ENCODE data around the gene CNOT1.
"Not testable (repeated sequence)": the region's sequence is repeated elsewhere in the genome, so short reads cannot be mapped to it uniquely, and the experiment has no call there.

CNOT1 gene

DNA sequence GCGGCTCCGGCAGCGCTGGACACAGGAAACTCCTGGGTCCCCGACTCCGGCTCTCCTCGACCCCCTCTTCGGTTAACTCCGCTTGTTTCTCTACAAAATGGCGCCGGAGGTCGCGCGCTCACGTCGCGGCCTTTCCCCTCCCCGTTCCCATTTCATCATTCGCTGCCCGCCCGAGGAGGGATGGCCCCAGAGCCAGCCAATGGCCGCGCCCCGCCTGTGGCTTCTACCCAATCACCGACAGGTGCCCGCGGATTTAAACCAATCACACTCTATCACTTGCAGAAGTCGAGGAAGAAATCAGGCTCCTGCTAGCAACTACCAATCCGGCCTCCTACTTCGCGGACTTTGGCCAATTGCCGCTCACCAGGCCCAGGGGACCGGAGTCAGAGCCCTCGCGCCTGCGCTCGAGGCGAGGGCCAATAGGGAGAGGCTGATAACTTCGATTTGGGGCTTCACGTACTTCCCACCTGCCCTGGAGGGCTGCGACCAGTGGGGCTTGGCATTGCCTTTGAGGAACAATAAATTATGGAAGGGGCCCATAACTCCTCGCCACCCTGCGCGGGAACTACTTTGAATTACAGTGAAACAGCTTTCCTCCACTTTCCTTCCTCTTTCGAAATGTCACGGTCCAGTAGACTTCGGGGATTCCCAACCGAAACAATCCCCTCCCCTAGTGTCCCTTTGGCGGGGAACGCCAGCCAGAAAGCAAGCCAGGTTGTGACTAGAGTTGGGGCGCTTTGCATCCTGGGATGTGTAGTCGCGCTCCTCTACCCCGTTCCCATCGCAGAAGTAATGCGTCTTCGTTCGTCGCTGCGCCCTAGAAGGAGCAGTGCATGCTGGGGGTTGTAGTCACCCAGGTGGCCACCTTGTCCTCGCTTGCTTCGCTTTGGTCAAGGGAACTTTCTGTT, at the start of gene CNOT1:
TSS of gene CNOT1 (minus strand) at position 94 of the 908 bp plus-strand sequence. CDS start 30,489 bp downstream, outside the sequence.
- peak; percentile 98 for DNase-seq (ENCODE audit: low spot score)

- peak; percentile 75 for DNase-seq (ENCODE audit: low spot score)
Observed at GRCh38 chr16:58678716-58679115, 49.1 kb upstream of the CNOT1 start.

- no peak for DNase-seq (ENCODE audit: low spot score)
Observed at GRCh38 chr16:58678269-58678668, 48.6 kb upstream of the CNOT1 start.

DNA sequence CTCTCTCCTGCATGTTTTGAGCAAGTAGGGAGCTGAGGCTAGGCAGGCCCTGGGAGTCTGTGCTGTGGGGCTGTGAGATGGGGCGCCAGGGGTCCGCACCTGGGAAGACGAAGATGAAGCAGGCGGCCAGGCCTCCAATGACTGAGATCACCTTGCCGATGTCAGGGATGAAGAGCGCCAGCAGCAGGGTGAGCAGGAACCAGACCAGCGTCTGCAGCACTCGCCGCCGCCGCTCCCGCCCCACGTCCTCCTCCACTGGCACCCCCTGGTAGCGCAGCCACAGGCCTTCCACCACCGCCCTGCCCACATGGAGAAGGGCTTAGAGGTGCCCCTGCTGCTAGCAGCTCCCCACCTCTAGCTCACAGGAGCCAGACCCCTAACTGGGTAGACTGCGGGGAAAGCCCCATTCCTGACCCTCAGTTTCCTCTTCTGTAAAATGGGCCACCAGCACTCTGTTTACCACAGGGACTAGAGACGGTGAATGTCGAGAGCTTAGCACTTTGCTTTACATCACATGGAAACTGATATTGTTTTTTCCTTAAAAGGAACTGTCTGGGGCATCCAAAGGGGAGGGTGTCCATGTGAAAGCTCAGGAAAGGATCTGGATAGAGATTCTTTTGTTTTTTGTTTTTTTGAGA, 41.4 kb upstream of the CNOT1 start:
- no peak for DNase-seq (ENCODE audit: low spot score)

- DNase-seq (ENCODE audit: low spot score): no peak
Observed at GRCh38 chr16:58670177-58670576, 40.6 kb upstream of the CNOT1 start.

DNA sequence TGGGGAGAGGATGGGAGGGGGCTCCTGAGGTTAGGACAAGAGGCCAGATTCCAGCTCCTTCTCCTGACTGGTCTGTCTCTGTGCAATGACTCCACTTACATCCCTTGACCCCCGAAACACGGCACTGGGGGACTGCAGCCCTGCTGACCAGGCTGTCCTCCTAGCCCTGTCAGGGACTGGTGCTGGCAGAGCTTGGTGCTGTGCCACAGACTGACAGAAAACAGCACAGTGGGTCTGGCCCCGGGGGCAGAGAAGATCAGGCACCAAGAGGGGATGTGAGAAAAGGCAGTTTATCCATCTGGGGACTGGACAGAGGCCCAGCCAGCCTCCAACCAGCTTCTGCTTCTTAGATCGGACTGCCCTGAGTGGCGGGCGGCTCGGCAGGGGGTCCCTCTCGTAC, 35.6 kb upstream of the CNOT1 start:
- no peak for DNase-seq (ENCODE audit: low spot score)

DNA sequence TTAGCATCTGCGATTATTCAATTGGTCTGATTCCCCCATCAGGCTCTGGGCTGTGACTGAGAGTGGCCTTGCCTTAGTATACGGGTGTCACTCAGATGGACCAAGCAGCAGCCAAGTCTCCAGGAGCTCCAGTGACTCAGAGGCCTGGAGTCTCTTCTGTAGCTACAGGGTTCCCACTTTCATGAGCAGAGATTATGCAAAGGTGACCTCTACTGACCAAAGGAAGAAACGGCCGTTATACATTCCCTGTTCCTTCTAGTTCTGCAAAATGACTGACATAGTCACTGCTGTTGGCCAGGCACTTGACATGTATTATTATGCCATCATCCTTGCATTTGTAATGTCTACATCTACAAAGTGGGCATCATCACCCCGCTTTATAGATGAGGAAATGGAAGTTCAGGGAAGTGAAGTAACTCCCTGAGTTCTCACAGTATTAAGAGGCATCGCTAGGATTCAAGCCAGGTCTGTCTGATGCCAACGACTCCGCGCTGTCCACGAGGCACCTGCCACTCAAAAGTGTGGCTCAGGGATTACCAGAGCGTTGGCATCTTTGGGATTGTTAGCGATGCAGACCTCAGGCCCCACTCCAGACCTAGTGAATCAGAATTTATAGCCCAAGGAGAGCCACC, 31.7 kb upstream of the CNOT1 start:
- peak; percentile 76 for DNase-seq (ENCODE audit: low spot score)

DNA sequence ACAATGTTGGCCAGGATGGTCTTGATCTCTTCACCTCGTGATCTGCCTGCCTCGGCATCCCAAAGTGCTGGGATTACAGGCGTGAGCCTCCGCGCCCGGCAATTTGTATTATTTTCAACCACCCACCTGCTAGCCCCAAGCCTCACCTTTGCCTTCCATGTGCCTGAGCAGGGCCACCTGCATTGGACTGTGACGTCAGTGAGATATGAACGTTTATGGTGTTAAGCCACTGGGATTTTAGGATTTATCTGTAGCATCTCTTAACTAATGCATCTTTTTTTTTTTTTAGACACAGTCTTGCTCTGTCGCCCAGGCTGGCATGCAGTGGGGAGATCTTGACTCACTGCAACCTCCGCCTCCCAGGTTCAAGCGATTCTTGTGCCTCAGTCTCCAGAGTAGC, 30.3 kb upstream of the CNOT1 start:
- not testable (repeated sequence) for DNase-seq (ENCODE audit: low spot score)

DNA sequence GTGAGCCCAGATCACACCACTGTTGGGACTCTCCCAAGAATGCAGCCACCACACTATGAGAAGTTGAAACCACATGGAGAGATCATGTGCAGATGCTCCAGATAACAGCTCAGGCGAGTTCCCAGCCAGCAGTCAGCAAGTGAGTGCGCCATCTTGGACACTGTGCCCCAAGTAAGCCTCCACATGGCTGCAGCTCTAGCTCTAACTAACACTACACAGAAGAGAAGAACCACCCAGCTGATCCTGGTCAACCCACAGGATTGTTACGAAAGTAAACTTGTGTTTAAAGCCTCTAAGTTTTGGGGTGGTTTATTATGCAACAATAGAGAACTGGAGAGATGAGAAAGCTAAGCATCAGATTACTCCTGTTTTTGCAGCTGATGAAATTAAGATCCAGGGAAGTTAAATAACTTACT, 29.2 kb upstream of the CNOT1 start:
- no peak for DNase-seq (ENCODE audit: low spot score)

GRCh38 chr16:58656899-58657298, 27.3 kb upstream of the CNOT1 start:
- DNase-seq (ENCODE audit: low spot score): no peak

- DNase-seq (ENCODE audit: low spot score): no peak
Observed at GRCh38 chr16:58655215-58655596, 25.6 kb upstream of the CNOT1 start.

- no peak for DNase-seq (ENCODE audit: low spot score)
Observed at GRCh38 chr16:58654560-58655214, 25.1 kb upstream of the CNOT1 start.

DNA sequence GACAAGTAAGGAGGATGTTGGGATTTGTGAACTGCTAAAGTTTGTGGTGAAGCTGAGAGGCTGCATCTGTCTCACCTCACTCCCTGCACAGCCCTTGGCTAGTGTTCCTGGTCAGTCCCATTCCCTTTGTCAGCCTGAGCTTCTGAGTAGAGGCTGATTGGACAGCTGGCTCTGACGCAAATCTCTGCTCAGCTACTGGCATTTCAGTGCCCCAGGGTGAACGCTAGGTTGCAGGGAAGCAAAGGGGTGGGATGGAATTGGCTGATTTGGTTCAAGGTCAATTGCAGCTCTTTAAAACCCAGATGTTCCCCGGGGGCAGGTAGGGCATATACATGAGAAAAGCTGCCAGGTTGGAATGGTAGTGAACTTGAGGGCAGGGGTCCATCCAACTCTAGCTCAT, 23.1 kb upstream of the CNOT1 start:
- no peak for DNase-seq (ENCODE audit: low spot score)

DNA sequence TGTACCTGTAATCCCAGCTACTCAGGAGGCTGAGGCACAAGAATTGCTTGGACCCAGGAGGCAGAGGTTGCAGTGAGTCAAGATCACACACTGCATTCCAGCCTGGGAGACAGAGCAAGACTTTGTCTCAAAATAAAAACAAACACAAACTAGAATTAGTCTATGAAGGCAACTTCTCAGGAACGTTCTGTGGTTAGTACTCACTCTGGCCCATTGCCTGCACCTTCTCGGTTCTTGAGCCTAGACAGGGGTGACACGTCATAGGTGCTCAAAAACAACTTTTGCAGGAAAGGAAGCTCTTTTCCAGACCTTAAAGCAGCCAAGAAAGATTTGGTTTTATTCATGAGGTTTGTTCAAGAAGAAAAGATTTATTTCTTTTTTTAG, 22.3 kb upstream of the CNOT1 start:
- DNase-seq (ENCODE audit: low spot score): no peak

GRCh38 chr16:58649707-58650106, 20.1 kb upstream of the CNOT1 start:
- no peak for DNase-seq (ENCODE audit: low spot score)

- no peak for DNase-seq (ENCODE audit: low spot score)
Observed at GRCh38 chr16:58647107-58647506, 17.5 kb upstream of the CNOT1 start.

DNA sequence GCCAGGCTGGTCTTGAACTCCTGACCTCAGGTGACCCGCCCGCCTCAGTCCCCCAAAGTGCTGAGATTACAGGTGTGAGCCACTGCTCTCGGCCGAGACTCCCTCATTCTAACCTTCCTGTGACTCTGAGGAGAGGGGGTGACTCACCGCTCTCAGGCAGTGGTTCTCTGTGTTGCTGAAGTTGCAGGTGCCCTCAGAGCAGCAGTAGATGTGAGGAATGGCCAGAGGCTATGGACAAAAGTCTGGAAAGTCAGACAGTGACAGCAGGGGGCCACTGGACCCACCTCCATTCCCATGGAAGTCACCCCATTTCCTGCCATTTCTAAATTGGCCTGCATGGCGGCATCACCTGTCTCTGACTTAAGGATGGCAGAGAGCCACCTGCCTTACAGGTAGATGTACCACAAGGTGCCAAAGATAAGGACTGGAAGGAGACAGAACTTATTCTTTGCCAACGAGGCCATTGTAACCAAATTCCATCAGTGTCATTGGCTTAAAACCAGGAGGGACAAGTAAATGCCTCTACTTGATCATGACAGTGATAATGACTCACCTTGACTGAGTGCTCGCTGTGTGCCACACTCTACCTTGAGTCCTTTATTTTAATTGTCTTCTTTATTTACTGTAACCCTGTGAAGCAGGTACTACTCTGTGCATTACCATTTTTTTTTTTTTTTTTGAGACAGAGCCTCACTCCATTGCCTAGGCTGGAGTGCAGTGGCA, 15.3 kb upstream of the CNOT1 start:
- DNase-seq (ENCODE audit: low spot score): no peak

GRCh38 chr16:58644108-58644507, 14.5 kb upstream of the CNOT1 start:
- no peak for DNase-seq (ENCODE audit: low spot score)

DNA sequence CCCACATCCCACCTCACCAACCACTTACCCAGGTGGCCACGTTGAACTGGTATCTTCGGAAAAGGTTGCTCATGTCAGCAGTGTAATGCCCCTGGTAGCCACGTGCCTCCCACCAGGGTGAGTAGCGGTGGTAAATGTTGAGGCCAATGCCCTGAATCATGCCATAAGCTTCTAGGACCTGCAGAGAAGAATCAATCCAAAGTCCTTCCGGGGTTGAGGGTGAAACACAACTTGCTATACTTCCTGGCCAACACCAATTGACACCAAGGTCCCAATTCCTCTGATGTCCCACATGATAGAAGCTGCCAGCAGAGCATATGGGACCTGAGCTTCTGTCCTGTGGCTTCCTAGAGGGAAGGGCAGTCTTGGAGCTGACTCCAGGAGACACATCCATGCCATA, 11.3 kb upstream of the CNOT1 start:
- DNase-seq (ENCODE audit: low spot score): no peak

DNA sequence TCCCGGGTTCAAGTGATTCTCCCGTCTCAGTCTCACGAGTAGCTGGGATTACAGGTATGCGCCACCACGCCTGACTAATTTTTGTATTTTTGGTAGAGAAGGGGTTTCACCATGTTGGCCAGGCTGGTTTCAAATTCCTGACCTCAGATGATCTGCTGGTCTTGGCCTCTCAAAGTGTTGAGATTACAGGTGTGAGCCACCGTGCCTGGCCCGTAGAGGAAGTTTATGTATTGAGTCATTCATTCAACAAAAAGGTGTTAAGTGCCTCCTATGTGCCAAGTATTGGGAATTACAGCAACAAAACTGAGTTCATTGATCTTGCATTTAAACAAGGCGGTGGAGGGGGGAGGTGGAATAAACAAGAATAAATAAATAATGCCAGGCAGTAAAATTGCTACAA, 10.2 kb upstream of the CNOT1 start:
- no peak for DNase-seq (ENCODE audit: low spot score)

DNA sequence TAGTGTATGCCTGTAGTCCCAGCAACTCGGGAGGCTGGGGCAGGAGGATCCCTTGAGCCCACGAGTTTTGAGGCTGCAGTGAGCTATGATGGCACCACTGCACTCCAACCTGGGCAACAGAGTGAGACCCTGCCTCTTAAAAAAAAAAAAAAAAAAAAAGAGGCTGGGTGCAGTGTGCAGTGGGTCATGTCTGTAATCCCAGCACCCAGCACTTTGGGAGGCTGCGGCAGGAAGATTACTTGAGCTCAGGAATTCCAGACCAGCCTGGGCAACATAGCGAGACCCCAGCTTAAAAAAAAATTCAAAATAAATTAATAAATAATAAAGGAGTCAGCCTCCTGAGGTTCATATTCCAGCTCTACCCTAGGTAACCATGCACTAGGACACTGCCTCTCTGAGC, 9.6 kb upstream of the CNOT1 start:
- no peak for DNase-seq (ENCODE audit: low spot score)
